CD4-positive, CD25-positive, alpha-beta regulatory T cell (primary cell): ENCODE results near the gene KIAA0319L. TPM values are rescaled to one million over a fixed set of nuclear protein-coding genes. Genes with fewer than 3 reads are reported as not detected.

Source experiments
- ATAC-seq, 2 donors: fragments of 150-1000 bp; cut with Tn5 transposase; one replicate each; pipeline ENCODE4 v1.10.0; 2021; ENCODE audit warnings: low read depth in 2 of 2, moderate number of reproducible peaks in 2 of 2, moderate library complexity in 1 of 2
- DNase-seq, 3 donors: peaks; one replicate each; pipeline versions ENCODE4 v3.0.0 to v3.0.0-alpha.2; 2012 to 2022; ENCODE audit warnings: mixed read lengths in 1 of 3
- H3K27ac ChIP-seq: one replicate; pipeline ENCODE4 v1.7.0; 2013; ENCODE audit warnings: mild to moderate bottlenecking, low read length; ENCODE audit not compliant: insufficient read depth, poor library complexity, severe bottlenecking
- H3K27me3 ChIP-seq: one replicate; pipeline ENCODE4 v1.7.0; 2013; ENCODE audit warnings: low read length; ENCODE audit not compliant: control insufficient read depth, insufficient read depth
- H3K36me3 ChIP-seq: one replicate; pipeline ENCODE4 v1.7.0; 2013; ENCODE audit warnings: mild to moderate bottlenecking, low read length, moderate library complexity; ENCODE audit not compliant: control insufficient read depth, insufficient read depth
- H3K4me1 ChIP-seq: 2 replicates; pipeline ENCODE4 v1.7.0; 2013; ENCODE audit warnings: mild to moderate bottlenecking, low read length; ENCODE audit not compliant: insufficient read depth, control insufficient read depth, poor library complexity, severe bottlenecking
- H3K4me3 ChIP-seq: one replicate; pipeline ENCODE4 v1.7.0; 2013; ENCODE audit warnings: low read depth, mild to moderate bottlenecking, low read length, moderate library complexity
- H3K9me3 ChIP-seq, 2 experiments: 1 replicate in 1 of 2; 2 replicates in 1 of 2; pipeline ENCODE4 v1.7.0; 2013; ENCODE audit warnings: low read length in 2 of 2, mild to moderate bottlenecking in 1 of 2, moderate library complexity in 1 of 2; ENCODE audit not compliant: control insufficient read depth in 2 of 2
- H3K27ac Mint-ChIP-seq, 3 donors: one replicate each; pipeline ENCODE4 v1.8.0; 2020 to 2022; ENCODE audit warnings: mild to moderate bottlenecking in 3 of 3, mixed read lengths in 3 of 3, moderate library complexity in 2 of 3
- H3K27me3 Mint-ChIP-seq: one replicate; pipeline ENCODE4 v1.8.0; 2022; ENCODE audit warnings: mild to moderate bottlenecking, mixed read lengths
- H3K36me3 Mint-ChIP-seq: one replicate; pipeline ENCODE4 v1.8.0; 2020; ENCODE audit warnings: mixed read lengths
- H3K4me1 Mint-ChIP-seq, 4 donors: one replicate each; pipeline ENCODE4 v1.8.0; 2020 to 2022; ENCODE audit warnings: mixed read lengths in 4 of 4, mild to moderate bottlenecking in 1 of 4
- H3K4me3 Mint-ChIP-seq, 4 donors: one replicate each; pipeline ENCODE4 v1.8.0; 2020 to 2022; ENCODE audit warnings: mild to moderate bottlenecking in 4 of 4, mixed read lengths in 4 of 4, moderate library complexity in 3 of 4
- H3K9me3 Mint-ChIP-seq, 7 donors: one replicate each; pipeline ENCODE4 v1.8.0; 2020 to 2022; ENCODE audit warnings: mixed read lengths in 7 of 7, mild to moderate bottlenecking in 3 of 7, moderate library complexity in 2 of 7
- polyA plus RNA-seq, 4 donors: library from polyadenylated mRNA; unstranded; fragments of 300-500 nt; fragmentation: Illumina TruSeq; gene quantifications; one replicate each; pipeline ENCODE4 v1.2.3, GENCODE V29; 2021
- total RNA-seq: library from RNA; stranded (reverse); gene quantifications from one replicate; pipeline ENCODE4 v1.2.3, GENCODE V29; 2022

The KIAA0319L gene
- total and polyA plus RNA-seq, 5 donors from 2014 or later = 16.2 to 72.4 (median 17.6) TPM

DNA sequence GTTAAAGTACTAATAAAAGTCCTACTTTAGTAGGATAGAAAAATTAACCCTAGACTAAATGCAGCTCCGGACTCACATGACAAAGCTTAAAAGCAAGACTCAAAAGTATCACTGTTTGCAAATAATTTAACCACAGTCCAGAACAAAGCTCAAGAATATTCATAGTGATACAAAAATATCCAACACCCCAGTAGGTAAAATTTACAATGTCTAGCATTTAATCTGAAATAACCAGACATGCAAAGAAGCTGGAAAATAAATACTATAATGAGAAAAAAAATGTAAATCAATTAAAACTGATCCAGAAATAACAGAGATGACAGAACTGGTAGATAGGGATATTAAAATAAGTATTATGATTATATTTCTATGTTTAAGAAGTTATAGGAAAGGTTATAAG lies 67.0 kb downstream of the KIAA0319L start:
- Mint-ChIP-seq H3K27me3 (no peaks in the 10 kb centered on the region), H3K4me1 (peaks cover 8 to 23% (median 13%) of the 10 kb centered on the region in 4 donors), H3K9me3 (peaks cover 0 to 7% (median 6%) of the 10 kb centered on the region in 7 donors), H3K36me3 (peaks cover 32% of the 10 kb centered on the region), H3K27ac (peak overlapping the region in 1 of 3 donors; percentile 58), H3K4me3 (no peak overlapping the region)
- no peak for ATAC-seq
- Histone ChIP-seq H3K27me3 (no peaks in the 10 kb centered on the region), H3K4me1 (no peaks in the 10 kb centered on the region), H3K4me3 (no peak overlapping the region), H3K9me3 (peaks cover 0 to 3% of the 10 kb centered on the region in 2 experiments), H3K27ac (no peak overlapping the region), H3K36me3 (no peaks in the 10 kb centered on the region)
- DNase-seq = no peak

GRCh38 chr1:35488336-35488735 lies 68.9 kb downstream of the KIAA0319L start:
- Mint-ChIP-seq H3K4me3 (no peak overlapping the region), H3K36me3 (peaks cover 36% of the 10 kb centered on the region), H3K4me1 (peaks cover 8 to 23% (median 15%) of the 10 kb centered on the region in 4 donors), H3K9me3 (peaks cover 0 to 7% (median 6%) of the 10 kb centered on the region in 7 donors), H3K27me3 (no peaks in the 10 kb centered on the region), H3K27ac (peak overlapping the region in 1 of 3 donors; percentile 10)
- H3K27me3 ChIP-seq = no peaks in the 10 kb centered on the region
- no peaks in the 10 kb centered on the region for H3K36me3 ChIP-seq
- no peaks in the 10 kb centered on the region for H3K4me1 ChIP-seq
- H3K27ac ChIP-seq = peak overlapping the region; percentile 6
- H3K9me3 ChIP-seq = peaks cover 0 to 3% of the 10 kb centered on the region in 2 experiments
- no peak overlapping the region for H3K4me3 ChIP-seq
- ATAC-seq (no peak), DNase-seq (no peak)

GRCh38 chr1:35486858-35487408 lies 70.3 kb downstream of the KIAA0319L start:
- peaks cover 33% of the 10 kb centered on the region for H3K36me3 Mint-ChIP-seq
- DNase-seq (no peak), ATAC-seq (no peak)
- Histone ChIP-seq H3K4me1 (no peaks in the 10 kb centered on the region), H3K27ac (no peak overlapping the region), H3K4me3 (no peak overlapping the region), H3K9me3 (peaks cover 0 to 3% of the 10 kb centered on the region in 2 experiments), H3K27me3 (no peaks in the 10 kb centered on the region), H3K36me3 (no peaks in the 10 kb centered on the region)
- peaks cover 0 to 7% (median 6%) of the 10 kb centered on the region in 7 donors for H3K9me3 Mint-ChIP-seq
- H3K27ac Mint-ChIP-seq = peak overlapping the region in 1 of 3 donors; percentile 62
- no peak overlapping the region for H3K4me3 Mint-ChIP-seq
- no peaks in the 10 kb centered on the region for H3K27me3 Mint-ChIP-seq
- peaks cover 8 to 19% (median 15%) of the 10 kb centered on the region in 4 donors for H3K4me1 Mint-ChIP-seq

DNA sequence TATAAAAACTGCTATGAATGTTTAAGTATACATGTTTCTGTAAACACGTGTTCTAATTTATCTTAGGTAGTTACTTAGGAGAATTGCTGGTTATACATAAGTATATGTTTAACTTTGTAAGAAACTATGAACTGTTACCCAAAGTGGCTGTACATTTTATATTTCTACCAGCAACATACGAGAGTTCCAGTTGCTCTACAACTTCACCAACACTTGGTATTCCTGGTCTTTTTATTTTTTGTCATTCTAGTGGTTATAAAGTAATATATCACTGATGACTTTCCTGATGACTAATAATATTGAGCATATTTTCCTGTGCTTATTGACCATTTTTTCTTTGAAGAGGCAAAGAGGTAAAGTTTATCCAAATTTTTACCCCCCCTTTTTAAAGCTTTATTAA lies 76.0 kb downstream of the KIAA0319L start:
- no peak overlapping the region for H3K27ac Mint-ChIP-seq
- H3K36me3 Mint-ChIP-seq = peaks cover 24% of the 10 kb centered on the region
- H3K4me1 ChIP-seq = no peaks in the 10 kb centered on the region
- H3K4me1 Mint-ChIP-seq = peaks cover 0 to 6% (median 4%) of the 10 kb centered on the region in 4 donors
- H3K36me3 ChIP-seq = peaks cover 14% of the 10 kb centered on the region
- no peak overlapping the region for H3K27ac ChIP-seq
- ATAC-seq = no peak
- no peaks in the 10 kb centered on the region for H3K27me3 Mint-ChIP-seq
- H3K9me3 Mint-ChIP-seq = no peaks in the 10 kb centered on the region
- no peak overlapping the region for H3K4me3 Mint-ChIP-seq
- DNase-seq = no peak
- H3K9me3 ChIP-seq = no peaks in the 10 kb centered on the region
- no peak overlapping the region for H3K4me3 ChIP-seq
- no peaks in the 10 kb centered on the region for H3K27me3 ChIP-seq

DNA sequence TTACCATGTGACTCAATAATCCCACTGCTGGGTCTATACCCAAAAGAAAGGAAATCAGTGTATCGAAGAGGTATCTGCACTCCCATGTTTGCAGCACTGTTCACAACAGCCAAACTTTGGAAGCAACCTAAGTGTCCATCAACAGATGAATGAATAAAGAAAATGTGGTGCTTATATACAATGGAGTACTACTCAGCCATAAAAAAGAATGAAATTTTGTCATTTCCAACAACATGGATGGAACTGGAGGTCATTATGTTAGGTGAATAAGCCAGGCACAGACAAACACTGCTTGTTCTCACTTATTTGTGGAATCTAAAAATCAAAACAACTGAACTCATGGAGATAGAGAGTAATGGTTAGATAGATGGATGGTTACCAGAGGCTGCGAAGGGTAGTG lies 79.3 kb downstream of the KIAA0319L start:
- no peak overlapping the region for H3K4me3 Mint-ChIP-seq
- no peaks in the 10 kb centered on the region for H3K27me3 Mint-ChIP-seq
- H3K27ac Mint-ChIP-seq = no peak overlapping the region
- Histone ChIP-seq H3K27ac (no peak overlapping the region), H3K4me3 (no peak overlapping the region), H3K36me3 (peaks cover 35% of the 10 kb centered on the region), H3K4me1 (no peaks in the 10 kb centered on the region), H3K27me3 (no peaks in the 10 kb centered on the region), H3K9me3 (no peaks in the 10 kb centered on the region)
- DNase-seq (no peak), ATAC-seq (no peak)
- H3K36me3 Mint-ChIP-seq = peaks cover 37% of the 10 kb centered on the region
- H3K9me3 Mint-ChIP-seq = no peaks in the 10 kb centered on the region
- peaks cover 3 to 11% (median 4%) of the 10 kb centered on the region in 4 donors for H3K4me1 Mint-ChIP-seq

DNA sequence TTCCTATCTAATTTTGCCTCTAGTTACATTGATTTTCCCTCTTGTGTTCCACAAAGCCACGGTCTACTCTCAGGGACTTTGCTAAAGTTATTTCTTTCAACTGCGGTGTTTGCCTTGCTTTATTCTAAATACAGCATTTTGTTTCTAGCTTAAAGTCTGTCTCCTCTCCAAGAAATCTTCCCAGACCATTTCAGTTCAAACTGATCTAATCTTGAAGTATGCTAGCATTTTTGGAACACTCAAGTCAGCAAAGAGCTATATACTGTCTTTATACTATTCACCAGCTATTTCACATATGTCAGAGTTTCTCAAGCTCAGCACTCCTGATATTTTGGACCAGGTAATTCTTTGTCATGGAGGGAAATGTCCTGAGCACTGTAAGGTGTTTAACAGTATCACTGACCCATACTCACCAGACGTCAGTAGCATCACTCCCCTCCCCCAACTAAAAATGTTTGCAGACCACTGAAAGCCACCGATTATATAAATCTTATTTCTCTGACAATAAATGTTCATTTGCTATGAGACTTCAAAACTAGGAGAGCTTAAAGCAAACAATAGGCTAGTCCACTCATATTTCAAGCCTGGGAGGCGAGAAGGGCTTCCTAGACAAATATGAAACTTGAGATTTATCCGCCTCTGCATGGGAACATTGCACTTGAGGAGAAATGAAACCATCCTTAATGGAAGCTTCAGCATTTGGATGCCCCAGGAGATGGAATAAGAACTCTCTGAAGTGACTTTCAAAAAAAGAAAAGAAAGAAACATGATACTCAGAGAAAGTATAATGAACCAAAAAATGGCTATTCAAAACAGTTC lies 81.1 kb downstream of the KIAA0319L start:
- no peak for ATAC-seq
- peaks cover 41% of the 10 kb centered on the region for H3K36me3 Mint-ChIP-seq
- peaks cover 46% of the 10 kb centered on the region for H3K36me3 ChIP-seq

DNA sequence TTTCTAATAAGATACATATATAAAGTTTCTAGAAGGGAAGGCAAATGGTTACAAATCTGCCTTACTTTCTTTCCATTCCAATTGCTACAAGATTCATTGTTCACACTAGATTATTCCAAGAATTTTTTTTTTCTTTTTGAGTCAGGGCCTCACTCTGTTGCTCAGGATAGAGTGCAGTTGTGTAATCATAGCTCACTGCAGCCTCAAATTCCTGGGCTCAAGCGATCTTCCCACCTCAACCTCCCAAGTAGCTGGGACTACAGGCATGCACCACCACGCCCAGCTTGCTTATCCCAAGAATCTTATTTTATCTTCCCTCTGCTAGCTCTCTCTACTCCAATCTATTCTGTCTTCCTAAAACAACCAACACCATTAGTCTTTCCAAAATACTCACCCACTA lies 81.8 kb downstream of the KIAA0319L start:
- Histone ChIP-seq H3K9me3 (no peaks in the 10 kb centered on the region), H3K4me1 (no peaks in the 10 kb centered on the region), H3K36me3 (peaks cover 51% of the 10 kb centered on the region), H3K4me3 (no peak overlapping the region), H3K27me3 (no peaks in the 10 kb centered on the region), H3K27ac (no peak overlapping the region)
- DNase-seq = no peak
- Mint-ChIP-seq H3K4me1 (peaks cover 3 to 11% (median 4%) of the 10 kb centered on the region in 4 donors), H3K4me3 (no peak overlapping the region), H3K27me3 (no peaks in the 10 kb centered on the region), H3K27ac (peak overlapping the region in 1 of 3 donors; percentile 11), H3K9me3 (no peaks in the 10 kb centered on the region), H3K36me3 (peaks cover 46% of the 10 kb centered on the region)
- no peak for ATAC-seq

More for the DNA sequence above, 81.1 kb downstream of the KIAA0319L start:
- Mint-ChIP-seq H3K4me1 (peaks cover 3 to 11% (median 4%) of the 10 kb centered on the region in 4 donors), H3K27ac (peak overlapping the region in 2 of 3 donors; percentile 9 to 43), H3K4me3 (no peak overlapping the region), H3K9me3 (no peaks in the 10 kb centered on the region), H3K27me3 (no peaks in the 10 kb centered on the region)
- Histone ChIP-seq H3K27me3 (no peaks in the 10 kb centered on the region), H3K27ac (no peak overlapping the region), H3K4me3 (no peak overlapping the region), H3K4me1 (no peaks in the 10 kb centered on the region), H3K9me3 (no peaks in the 10 kb centered on the region)
- DNase-seq = no peak
